T47D (cell line): ENCODE data around the gene HOMER2.
"Not testable (repeated sequence)": the region's sequence is repeated elsewhere in the genome, so short reads cannot be mapped to it uniquely, and the experiment has no call there.

ENCODE experiments used
- DNase-seq, 2 experiments: peaks; one replicate each; pipeline versions ENCODE4 v3.0.0 to v3.0.0-alpha.2; 2011 to 2012; ENCODE audit warnings: low read depth in 1 of 2, low spot score in 1 of 2
- JUND ChIP-seq: IDR thresholded peaks from 2 replicates; pipeline ENCODE4 v1.6.1; 2012; ENCODE audit warnings: low read depth
- in situ Hi-C: cut with HindIII; loops from 2 replicates; pipeline ENCODE4 v1.10.0; 2016; ENCODE audit warnings: low sequenced_read_pairs, low pct_unique_long_range_greater_than_20kb

The HOMER2 gene

GRCh38 chr15:82894971-82895520 is 57.5 kb downstream of the HOMER2 start:
- in situ Hi-C loops = no loop called here
- DNase-seq = peak in 1 of 2 experiments; percentile 20
- no peak for TF ChIP-seq JUND

DNA sequence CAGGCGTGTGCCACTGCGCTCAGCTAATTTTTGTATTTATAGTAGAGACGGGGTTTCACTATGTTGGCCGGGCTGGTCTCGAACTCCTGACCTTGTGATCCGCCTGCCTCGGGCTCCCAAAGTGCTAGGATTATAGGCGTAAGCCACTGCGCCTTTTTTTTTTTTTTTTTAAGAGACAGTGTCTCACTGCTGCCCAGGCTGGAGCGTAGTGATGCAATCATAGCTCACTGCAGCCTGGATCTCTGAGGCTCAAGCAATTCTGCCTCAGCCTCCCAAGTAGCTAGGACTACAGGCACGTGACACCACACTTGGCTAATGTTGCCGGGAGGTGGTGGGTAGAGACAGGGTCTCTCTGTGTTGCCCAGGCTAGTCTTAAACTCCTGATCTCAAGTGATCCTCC is 59.0 kb downstream of the HOMER2 start:
- in situ Hi-C loops, DNase-seq: not testable (repeated sequence)

- DNase-seq = no peak
- in situ Hi-C loops = no loop called here
- no peak for TF ChIP-seq JUND
Observed at GRCh38 chr15:82892573-82892972, 59.9 kb downstream of the HOMER2 start.

DNA sequence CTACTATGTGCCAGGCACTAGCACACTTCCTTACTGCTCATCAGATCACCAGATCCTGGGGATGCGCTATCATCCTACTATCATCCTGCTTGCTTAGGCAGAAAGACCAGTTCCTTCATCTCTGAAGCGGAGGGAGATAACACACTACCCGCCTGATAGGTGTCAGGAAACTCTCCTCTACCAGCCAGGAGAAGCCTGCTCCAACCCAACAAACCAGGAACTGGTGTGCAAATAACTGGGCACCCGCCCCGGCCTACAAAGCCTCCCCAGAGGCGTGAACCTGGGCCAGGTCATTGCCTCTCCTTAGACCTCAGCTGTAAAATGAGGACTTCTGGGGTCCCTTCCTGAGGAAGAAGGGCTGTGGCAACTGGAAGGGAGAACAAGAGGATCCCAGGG is 61.5 kb downstream of the HOMER2 start:
- no peak for TF ChIP-seq JUND
- in situ Hi-C loops = no loop called here
- DNase-seq = peak in 1 of 2 experiments; percentile 24

- in situ Hi-C loops = no loop called here
- DNase-seq = no peak
- no peak for TF ChIP-seq JUND
Observed at GRCh38 chr15:82890338-82890994, 62.1 kb downstream of the HOMER2 start.

DNA sequence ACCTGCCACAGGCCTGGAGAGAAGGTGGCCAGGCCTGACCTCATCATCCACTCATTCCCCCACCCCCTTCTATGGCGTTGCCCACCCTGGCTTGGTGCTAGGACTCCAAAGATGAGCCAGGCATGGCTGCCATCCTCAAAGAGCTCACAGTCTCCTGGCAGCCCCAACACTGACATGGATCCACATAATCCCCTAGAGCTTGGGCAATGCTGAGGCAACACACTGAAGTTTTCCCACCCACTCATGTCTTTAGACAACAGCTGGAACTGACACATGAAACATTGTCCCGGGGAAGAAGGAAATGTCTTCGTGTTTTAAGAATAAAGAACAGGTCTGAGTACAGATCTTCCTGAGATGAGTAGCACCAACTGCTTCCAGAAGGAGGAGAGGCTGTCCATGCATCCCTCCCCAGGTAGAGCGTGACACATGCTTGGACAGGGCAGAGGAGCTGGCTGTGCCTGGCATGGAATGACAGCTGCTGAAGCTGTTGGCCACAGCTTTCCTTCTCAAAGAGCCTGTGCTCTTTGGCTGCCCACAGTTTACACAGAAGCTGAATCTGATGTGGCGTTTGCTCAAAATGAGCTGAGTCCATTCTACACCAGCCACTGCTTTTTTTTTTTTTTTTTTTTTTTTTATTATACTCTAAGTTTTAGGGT is 70.1 kb downstream of the HOMER2 start:
- no peak for TF ChIP-seq JUND
- no peak for DNase-seq
- in situ Hi-C loops = no loop called here

DNA sequence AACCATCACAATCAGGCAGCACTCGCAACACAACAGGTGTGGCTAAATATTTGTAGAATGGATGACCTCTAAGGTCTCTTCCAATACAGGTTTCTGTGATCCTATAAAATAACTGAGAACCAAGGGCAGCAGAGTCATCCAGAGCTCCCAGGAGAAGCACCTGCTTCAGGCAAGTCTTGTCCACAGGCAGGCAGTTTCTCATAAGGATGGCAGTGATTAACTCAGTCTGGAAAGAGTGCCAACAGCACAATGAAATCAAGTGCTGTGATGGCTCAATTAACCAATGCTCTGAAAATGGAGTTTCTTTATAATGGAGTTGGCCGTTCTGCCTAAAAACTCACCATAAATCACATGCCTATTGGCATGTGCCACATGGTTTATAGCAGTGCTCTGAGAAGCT is 70.8 kb downstream of the HOMER2 start:
- no peak for DNase-seq
- in situ Hi-C loops = no loop called here
- no peak for TF ChIP-seq JUND

- in situ Hi-C loops = no loop called here
- no peak for TF ChIP-seq JUND
- DNase-seq = no peak
Observed at GRCh38 chr15:82880704-82881103, 71.8 kb downstream of the HOMER2 start.

- DNase-seq = no peak
- no peak for TF ChIP-seq JUND
- in situ Hi-C loops = no loop called here
Observed at GRCh38 chr15:82878325-82878724, 74.2 kb downstream of the HOMER2 start.

DNA sequence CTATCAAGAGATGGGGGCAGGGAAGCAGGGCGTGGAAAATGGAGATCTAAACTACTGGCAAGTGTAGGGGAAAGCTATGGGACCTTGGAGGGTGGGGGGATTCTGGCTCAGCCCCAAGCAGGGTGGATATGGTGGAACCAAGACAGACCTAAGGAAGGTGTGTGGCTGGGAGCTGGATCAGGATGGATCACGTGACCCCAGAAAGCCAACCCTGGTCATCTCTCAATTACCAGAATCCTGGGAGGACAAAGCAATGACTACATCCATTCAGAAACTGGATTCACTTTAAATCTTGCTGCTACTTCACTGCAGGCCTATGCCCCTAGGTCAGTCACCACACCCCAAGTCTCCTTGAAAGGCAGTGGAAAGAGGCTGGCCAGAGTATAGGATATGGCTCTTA is 74.7 kb downstream of the HOMER2 start:
- in situ Hi-C loops = no loop called here
- TF ChIP-seq JUND = no peak
- no peak for DNase-seq

DNA sequence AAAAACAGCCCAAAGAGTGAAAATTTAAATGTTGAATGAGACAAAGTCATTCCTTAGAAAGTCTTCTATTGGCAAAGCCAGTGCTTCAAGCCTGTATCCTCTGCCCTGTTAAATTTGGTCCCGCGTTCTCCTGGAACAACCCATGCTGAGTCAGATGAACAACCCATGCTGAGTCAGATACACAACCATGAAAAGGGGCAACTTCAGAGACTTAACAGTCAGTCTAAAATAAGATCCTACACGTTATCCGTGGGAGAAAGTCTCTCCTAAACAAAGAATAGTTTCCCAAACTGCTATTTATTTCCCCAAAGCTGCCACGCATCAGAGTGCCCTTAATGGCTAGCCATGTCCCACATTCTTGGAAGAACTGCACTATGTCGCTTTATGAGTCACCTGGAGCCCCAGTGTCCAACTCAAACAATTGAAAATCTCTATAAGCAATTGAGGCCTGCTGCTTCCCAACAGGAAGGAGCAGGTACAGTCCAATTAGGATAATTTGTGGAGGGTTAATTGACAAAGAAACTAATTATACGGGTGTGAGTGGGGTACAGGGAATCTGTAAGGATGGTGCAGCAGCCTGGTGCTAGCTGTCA is 77.0 kb downstream of the HOMER2 start:
- no peak for DNase-seq
- in situ Hi-C loops = no loop called here
- no peak for TF ChIP-seq JUND

DNA sequence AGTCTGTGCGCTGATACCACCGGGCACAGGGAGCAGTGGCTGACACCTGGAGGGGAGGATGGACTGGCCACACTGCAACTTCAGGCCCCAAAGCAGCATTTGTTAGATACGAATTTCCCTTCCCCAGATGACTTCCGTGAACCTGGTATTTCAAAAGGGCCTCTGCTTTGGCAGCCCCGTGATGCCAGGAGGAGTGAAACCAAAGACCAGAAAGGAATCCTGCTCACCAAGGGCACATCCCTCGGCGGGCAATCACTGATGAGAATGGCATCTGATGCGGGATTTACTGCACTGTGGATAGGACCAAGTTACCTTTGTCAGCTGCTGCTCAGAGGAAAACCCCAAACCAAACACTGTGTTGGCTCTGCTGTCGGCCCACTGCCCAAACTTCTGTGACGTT is 77.6 kb downstream of the HOMER2 start:
- in situ Hi-C loops = no loop called here
- DNase-seq = no peak
- no peak for TF ChIP-seq JUND

DNA sequence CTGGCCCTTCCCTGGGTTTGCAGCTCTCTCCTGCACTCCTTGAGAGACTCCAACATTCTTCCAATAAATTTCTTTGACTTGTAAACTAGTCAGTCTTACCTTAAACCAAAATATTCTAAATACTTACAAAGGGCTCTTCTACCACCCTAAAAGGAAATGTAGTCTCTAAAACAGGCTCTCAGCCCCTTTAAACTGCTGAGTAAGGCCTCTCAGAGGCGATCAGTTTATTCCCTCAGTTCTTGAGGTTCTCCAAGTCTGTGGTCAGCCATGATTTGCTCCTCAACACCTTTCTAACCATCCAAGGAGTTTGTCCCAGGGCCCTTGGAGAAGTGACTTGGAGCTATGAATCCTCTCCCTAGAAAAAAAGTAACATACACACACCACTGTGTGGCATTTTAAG is 78.3 kb downstream of the HOMER2 start:
- in situ Hi-C loops = no loop called here
- no peak for TF ChIP-seq JUND
- no peak for DNase-seq
